OCI-LY1 (cell line): Measurements from ENCODE around the gene SPACA5B.

Experiments
- EZH2 ChIP-seq: fragments of 200-600 bp; sonication (generic), shearing (Covaris generic); IDR thresholded peaks from 2 replicates; pipeline ENCODE4 v1.8.0; 2017; ENCODE audit warnings: borderline replicate concordance, mixed run types, mild to moderate bottlenecking, antibody characterized with exemption, low read length, moderate library complexity, mixed read lengths
- TF ChIP-seq, protein P1 (sequence below): fragments of 200-600 bp; sonication (generic), shearing (Covaris generic); IDR thresholded peaks from 2 replicates; pipeline ENCODE4 v1.5.1; 2017; ENCODE audit warnings: mild to moderate bottlenecking, antibody characterized with exemption, low read length, moderate library complexity, mixed read lengths

DNA sequence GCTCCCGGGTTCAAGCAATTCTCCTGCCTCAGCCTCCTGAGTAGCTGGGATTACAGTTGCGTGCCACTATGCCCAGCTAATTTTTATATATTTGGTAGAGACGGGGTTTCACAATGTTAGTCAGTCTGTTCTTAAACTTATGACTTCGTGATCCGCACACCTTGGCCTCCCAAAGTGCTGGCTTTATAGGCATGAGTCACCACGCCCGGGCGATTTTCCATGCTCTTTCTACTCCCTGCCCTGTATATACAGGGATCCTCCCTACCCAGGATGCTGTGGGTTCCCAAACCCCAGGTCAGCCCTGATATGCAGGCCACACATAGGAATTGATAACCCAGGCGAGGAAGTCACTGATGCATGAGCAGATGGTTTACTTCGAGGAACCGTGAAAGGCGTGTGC lies 34.8 kb downstream of the SPACA5B start:
- TF ChIP-seq, protein P1, sequence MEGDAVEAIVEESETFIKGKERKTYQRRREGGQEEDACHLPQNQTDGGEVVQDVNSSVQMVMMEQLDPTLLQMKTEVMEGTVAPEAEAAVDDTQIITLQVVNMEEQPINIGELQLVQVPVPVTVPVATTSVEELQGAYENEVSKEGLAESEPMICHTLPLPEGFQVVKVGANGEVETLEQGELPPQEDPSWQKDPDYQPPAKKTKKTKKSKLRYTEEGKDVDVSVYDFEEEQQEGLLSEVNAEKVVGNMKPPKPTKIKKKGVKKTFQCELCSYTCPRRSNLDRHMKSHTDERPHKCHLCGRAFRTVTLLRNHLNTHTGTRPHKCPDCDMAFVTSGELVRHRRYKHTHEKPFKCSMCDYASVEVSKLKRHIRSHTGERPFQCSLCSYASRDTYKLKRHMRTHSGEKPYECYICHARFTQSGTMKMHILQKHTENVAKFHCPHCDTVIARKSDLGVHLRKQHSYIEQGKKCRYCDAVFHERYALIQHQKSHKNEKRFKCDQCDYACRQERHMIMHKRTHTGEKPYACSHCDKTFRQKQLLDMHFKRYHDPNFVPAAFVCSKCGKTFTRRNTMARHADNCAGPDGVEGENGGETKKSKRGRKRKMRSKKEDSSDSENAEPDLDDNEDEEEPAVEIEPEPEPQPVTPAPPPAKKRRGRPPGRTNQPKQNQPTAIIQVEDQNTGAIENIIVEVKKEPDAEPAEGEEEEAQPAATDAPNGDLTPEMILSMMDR, result no peak
- no peak for TF ChIP-seq EZH2
